ENCODE results near the gene PIK3R5. TPM values are rescaled to one million over a fixed set of nuclear protein-coding genes. Genes with fewer than 3 reads are reported as not detected.

Gene PIK3R5
- total RNA-seq, 1 donor from 2014 or later, result 14.5 TPM

- Mint-ChIP-seq H3K27ac (ENCODE audit: unreplicated experiment) (no peak overlapping the region), H3K4me3 (ENCODE audit: unreplicated experiment) (no peak overlapping the region), H3K9me3 (ENCODE audit: unreplicated experiment) (no peaks in the 10 kb centered on the region), H3K4me1 (ENCODE audit: unreplicated experiment) (no peaks in the 10 kb centered on the region), H3K36me3 (ENCODE audit: low read depth, unreplicated experiment) (no peaks in the 10 kb centered on the region), H3K27me3 (ENCODE audit: unreplicated experiment) (peaks cover 7% of the 10 kb centered on the region)
- TF ChIP-seq CTCF (IDR thresholded peaks at IDR 0.05; ENCODE audit: unreplicated experiment), result no peak
- no peak for DNase-seq (ENCODE audit: low spot score)
Observed at GRCh38 chr17:8837563-8838075, 127.9 kb downstream of the PIK3R5 start.

- Mint-ChIP-seq H3K27me3 (ENCODE audit: unreplicated experiment) (peaks cover 7% of the 10 kb centered on the region), H3K9me3 (ENCODE audit: unreplicated experiment) (no peaks in the 10 kb centered on the region), H3K27ac (ENCODE audit: unreplicated experiment) (no peak overlapping the region), H3K4me1 (ENCODE audit: unreplicated experiment) (no peaks in the 10 kb centered on the region), H3K36me3 (ENCODE audit: low read depth, unreplicated experiment) (no peaks in the 10 kb centered on the region), H3K4me3 (ENCODE audit: unreplicated experiment) (no peak overlapping the region)
- TF ChIP-seq CTCF (IDR thresholded peaks at IDR 0.05; ENCODE audit: unreplicated experiment), result no peak
- DNase-seq (ENCODE audit: low spot score), result no peak
Observed at GRCh38 chr17:8836821-8837562, 128.5 kb downstream of the PIK3R5 start.

- H3K27me3 Mint-ChIP-seq (ENCODE audit: unreplicated experiment), result peaks cover 6% of the 10 kb centered on the region
- no peaks in the 10 kb centered on the region for H3K4me1 Mint-ChIP-seq (ENCODE audit: unreplicated experiment)
- TF ChIP-seq CTCF (IDR thresholded peaks at IDR 0.05; ENCODE audit: unreplicated experiment), result no peak
- H3K9me3 Mint-ChIP-seq (ENCODE audit: unreplicated experiment), result no peaks in the 10 kb centered on the region
- H3K36me3 Mint-ChIP-seq (ENCODE audit: low read depth, unreplicated experiment), result no peaks in the 10 kb centered on the region
- no peak overlapping the region for H3K27ac Mint-ChIP-seq (ENCODE audit: unreplicated experiment)
- H3K4me3 Mint-ChIP-seq (ENCODE audit: unreplicated experiment), result no peak overlapping the region
- DNase-seq (ENCODE audit: low spot score), result no peak
Observed at GRCh38 chr17:8835631-8836364, 129.7 kb downstream of the PIK3R5 start.

GRCh38 chr17:8835106-8835505 lies 130.4 kb downstream of the PIK3R5 start:
- Mint-ChIP-seq H3K4me1 (ENCODE audit: unreplicated experiment) (no peaks in the 10 kb centered on the region), H3K27me3 (ENCODE audit: unreplicated experiment) (peaks cover 6% of the 10 kb centered on the region), H3K4me3 (ENCODE audit: unreplicated experiment) (no peak overlapping the region), H3K9me3 (ENCODE audit: unreplicated experiment) (no peaks in the 10 kb centered on the region), H3K36me3 (ENCODE audit: low read depth, unreplicated experiment) (no peaks in the 10 kb centered on the region), H3K27ac (ENCODE audit: unreplicated experiment) (no peak overlapping the region)
- DNase-seq (ENCODE audit: low spot score), result no peak
- TF ChIP-seq CTCF (IDR thresholded peaks at IDR 0.05; ENCODE audit: unreplicated experiment), result no peak

Data from endothelial cell (in vitro differentiated cells).